Pons (tissue), 1 donor: Measurements from ENCODE around the gene WNK2.

Source experiments
- DNase-seq: peaks from one replicate; pipeline ENCODE4 v3.0.0-alpha.2; 2016; ENCODE audit warnings: low spot score

The WNK2 gene

DNA sequence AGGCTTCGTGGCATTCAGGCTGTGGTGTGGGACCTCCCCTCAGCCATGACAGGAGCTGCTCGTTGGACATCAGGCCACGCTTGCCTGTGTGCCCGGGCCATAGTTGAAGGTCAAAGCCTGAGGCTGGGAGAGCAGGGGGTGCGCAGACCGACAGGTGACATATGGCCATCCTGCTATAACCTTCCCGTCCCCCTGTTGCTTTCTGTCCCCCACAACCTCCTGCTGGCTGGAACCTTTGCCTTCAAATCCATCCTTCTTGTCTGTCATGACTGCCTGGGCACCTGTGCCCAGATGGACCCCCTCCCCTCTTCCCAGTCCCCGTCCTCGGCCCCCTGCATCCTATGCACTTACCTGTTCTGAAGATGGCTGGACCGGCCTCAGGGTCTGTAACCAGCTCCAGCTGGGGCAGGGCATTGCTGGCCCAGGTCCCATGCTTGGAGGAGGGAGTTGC, 83.2 kb downstream of the WNK2 start:
- no peak for DNase-seq

DNA sequence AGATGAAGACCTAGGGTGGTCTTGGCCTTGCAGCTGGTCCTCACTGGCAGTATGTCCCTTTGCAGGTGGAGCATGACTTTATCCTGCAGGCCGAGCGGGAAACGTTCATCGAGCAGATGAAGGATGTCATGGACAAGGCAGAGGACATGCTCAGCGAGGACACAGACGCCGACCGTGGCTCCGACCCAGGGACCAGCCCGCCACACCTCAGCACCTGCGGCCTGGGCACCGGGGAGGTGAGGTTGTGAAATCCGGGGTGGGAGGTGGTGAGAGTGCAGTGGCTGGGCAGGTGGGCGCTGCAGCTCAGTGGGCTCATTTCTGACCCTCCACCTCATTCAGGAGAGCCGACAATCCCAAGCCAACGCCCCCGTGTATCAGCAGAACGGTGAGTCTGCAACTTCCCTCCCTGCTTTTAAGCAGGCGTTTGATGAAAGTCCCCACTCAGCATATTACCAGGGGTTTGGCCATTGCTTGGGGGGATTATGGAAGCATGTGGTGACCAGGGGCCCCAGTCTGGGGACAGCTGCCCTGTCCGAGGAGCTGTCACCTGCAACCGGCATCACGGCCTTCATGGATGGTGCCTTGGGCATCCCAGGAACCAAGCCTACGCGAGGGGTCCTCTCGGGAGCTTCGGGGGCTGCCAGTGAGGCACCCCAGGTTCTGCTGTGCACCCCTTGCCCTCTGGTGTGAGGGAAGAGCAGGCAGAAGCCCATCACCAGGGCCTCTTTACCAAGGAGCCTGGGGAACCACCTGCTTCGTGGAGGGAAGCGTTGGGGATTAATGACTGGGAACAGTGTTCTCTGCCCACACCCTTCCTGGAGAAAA, 84.0 kb downstream of the WNK2 start:
- DNase-seq, result no peak

DNA sequence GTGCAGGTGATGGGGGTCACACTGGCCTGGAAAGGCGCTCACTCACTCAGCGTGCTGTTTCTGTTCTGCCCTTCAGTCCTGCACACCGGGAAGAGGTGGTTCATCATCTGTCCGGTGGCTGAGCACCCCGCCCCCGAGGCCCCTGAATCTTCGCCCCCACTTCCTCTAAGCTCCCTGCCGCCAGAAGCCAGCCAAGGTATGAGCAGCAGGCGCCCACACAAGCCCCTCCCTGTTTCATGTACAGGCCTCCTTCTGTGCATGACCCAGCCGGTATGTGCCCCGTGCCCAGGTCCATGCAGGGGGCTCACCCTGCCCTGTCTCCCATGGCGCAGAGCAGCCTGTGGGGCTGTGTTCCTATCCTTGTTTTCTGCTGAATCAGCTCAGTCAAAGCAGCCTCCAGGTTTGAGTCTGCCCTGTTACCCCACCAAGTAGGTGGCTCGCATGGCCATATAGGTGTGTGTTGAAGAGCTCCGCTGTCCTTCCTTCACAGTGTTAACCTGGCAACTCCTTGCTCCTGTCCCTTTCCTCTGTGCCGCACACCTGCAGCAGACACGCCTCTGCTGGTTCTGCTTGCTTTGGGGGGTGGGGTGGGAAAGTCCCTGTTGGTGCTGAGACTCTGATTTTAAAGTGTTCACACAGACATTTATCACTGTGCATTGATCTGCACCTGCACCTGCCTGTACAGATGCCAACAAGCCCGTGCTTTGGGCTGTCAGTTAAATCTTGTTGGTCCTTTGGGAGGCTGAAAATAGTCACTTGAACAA, 84.8 kb downstream of the WNK2 start:
- no peak for DNase-seq

DNA sequence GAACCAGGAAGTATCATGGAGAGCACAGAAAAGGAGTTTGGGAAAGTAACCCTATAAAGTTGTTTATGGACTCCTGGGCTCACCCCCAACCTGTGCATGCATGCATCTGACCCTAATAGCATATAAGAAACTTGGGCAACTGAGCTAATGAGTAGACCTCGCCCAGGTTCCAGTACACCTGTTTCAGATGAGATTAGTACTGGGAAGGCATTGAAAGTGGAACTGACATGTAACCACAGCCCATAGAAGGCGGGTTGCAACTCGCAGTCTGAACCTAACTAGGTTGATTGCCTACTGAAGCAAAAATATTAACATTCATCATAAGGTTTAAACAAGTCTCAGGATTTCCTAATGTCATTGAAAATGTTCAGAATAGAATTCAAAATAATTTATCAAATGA, 87.0 kb downstream of the WNK2 start:
- no peak for DNase-seq

DNA sequence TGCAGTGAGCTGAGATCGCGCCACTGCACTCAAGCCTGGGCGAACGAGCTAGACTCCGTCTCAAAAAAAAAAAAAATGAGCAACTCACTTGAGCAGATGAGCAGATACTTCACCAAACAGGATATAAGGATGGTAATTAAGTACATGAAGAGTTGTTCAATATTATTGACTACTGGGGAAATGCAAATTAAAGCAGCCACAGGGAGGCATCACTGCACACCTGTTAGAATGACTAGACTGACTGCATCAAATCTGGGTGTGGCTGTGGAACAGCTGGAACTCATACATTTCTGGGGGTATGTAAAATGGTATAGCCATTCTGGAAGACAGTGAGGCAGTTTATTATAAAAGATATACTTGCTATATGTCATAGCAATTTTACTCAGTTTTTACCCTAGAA, 93.0 kb downstream of the WNK2 start:
- no peak for DNase-seq

DNA sequence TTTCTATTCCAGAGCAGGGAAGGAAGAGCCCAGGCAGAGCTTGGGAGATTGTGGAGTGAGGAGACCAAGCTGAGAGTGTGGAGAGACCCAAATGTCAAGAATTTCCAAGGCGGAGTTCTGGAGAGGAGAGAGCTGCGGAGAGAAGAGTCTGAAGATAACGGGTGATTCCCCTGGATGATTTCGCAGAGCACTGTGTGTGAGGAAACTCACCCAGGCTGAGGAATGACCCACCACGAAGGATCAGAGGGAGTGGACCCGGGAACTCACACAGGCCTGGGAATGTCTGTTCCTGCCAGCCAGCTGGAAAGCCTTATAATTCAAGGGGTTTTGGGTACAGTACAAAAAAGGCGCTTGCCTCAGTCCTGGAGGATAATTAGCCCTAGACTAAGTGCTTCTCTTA, 94.2 kb downstream of the WNK2 start:
- DNase-seq, result no peak

DNA sequence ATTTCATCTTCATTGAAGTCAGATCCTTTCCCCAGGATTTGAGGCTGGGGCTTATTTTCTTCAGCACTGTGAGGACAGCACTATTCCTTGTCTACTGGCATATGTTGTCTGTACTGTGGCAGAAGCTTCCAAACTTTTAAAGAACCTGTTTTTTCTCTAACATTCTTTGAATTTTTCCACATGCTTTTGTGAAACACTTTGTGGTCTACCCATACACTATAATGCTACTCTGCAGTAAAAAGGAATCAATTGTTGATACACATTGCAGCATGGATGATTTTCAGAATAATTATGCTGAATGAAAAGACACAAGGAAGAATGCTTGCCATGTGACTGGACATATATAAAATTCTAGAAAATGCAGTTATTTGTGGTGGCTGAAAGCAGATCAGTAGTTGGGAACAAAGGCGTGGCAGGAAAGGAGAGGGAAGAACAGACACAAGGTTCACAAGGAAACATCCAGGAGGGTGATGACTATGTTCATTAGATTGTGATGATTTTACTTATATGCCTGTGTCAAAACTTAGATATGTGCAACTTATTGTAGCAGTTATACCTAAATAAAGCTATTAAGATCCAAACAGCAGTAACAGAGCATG, 96.8 kb downstream of the WNK2 start:
- no peak for DNase-seq

DNA sequence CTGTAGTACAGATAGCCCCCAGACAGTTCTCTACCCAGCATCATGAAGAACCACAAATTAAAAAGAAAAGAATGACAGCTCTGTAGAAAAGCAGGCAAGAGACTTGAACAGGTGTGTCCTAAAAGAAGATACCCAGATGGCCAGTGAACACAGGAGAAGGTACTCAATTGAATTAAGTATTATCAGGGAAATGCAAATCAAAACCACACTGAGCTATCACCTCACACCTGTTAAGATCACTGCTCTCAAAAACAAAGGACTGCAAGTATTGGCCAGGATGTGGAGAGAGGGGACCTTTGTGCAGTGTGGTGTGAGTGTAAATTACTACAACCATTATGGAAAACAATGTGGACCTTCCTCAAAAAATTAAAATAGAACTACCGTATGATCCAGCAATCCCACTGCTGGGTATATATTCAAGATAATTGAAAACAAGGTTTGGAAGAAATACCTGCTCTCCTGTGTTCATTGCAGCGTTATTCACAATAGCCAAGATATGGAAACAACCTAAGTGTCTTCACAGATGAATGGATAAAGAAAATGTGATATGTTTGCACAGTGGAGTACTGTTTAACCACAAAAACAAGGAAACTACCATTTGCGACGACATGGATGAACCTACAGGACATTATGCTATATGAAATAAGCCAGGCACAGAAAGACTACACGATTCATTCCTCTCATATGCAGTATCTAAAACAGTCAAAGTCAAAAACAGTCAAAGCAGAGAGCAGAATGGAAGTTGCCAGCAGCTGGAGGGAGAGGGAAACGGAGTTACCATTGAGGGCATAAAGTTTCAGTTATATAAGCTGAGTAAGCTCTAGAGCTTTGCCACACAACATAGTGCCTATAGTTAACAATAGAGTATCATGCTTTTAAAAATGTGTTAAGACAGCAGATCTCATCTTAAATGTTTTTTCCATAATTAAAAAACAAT, 102.6 kb downstream of the WNK2 start:
- no peak for DNase-seq

DNA sequence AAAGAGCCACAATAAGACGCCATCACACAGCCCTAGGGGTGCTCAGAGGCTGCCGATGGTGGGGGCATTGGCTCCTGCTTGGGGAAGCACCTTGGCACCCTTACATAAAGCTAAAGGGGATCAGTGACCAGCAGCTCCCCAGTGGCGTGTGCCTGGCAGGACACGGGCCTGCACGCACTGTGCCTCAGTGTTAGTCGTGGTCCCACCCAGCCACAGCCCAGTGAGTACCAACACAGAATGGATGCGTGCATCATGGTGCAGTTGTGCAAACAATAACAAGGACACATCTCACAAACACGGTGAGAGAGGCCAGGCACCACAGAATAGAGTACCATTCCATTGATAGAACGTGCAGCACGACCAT, 103.2 kb downstream of the WNK2 start:
- no peak for DNase-seq

DNA sequence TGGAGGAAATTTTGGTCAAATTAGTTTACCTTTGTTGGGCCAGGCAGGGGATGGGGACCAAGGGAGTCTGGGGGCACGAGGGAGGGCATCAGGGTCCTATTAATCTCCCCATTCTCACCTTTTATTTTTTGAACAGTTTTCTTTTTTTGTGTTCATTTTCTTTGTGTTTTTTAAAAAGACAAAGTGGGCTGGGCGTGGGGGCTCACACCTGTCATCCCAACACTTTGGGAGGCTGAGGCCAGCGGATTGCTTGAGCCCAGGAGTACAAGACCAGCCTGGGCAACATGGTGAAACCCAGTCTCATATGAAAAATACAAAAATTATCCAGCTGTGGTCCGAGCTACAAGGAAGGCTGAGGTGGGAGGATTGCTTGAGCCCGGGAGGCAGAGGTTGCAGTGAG, 103.7 kb downstream of the WNK2 start:
- DNase-seq, result no peak

DNA sequence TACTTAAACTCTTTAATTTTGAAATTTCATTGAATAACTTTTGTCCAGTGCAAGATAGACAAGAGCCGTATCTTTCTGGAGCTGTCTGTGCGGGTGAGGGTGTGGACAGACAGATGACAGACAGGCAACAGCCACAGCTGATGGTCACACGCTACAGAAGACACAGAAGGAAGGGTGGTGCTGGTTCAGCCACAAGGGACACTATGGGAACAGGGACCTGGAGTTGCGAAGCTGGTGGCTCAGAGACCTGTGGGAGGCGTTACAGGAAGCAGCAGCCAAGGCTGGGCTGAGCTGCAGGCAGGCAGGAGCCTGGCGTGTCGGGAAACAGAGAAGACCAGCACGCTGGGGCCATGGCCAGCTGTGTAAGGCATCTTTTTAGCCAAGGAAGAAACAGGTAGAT, 104.4 kb downstream of the WNK2 start:
- no peak for DNase-seq

DNA sequence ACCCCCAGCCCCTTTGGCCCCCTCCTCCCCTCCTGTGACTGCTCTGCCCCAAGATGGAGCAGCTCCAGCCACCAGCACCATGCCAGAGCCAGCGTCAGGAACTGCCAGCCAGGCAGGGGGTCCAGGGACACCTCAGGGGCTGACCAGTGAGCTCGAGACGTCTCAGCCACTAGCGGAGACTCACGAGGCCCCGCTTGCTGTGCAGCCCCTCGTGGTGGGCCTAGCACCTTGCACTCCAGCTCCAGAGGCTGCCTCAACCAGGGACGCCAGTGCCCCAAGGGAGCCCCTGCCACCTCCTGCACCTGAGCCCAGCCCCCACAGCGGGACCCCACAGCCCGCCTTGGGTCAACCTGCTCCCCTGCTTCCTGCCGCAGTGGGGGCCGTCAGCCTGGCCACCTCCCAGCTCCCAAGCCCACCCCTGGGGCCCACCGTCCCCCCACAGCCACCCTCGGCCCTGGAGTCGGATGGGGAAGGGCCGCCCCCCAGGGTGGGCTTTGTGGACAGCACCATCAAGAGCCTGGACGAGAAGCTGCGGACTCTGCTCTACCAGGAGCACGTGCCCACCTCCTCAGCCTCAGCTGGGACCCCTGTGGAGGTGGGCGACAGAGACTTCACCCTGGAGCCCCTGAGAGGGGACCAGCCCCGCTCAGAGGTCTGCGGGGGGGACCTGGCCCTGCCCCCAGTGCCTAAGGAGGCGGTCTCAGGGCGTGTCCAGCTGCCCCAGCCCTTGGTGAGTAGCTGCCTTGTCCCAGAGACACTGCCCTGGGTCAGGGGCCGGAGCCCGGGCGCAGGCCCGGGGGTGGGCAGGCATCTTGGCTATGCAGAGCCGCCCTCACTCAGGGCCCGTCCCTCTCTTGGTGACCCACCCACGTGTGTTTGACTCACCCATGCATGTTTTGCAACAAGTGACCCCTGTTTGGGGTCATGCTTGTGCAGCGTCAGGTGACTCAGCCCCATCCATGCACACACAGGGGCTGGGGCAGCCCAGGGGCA, 105.2 kb downstream of the WNK2 start:
- no peak for DNase-seq

DNA sequence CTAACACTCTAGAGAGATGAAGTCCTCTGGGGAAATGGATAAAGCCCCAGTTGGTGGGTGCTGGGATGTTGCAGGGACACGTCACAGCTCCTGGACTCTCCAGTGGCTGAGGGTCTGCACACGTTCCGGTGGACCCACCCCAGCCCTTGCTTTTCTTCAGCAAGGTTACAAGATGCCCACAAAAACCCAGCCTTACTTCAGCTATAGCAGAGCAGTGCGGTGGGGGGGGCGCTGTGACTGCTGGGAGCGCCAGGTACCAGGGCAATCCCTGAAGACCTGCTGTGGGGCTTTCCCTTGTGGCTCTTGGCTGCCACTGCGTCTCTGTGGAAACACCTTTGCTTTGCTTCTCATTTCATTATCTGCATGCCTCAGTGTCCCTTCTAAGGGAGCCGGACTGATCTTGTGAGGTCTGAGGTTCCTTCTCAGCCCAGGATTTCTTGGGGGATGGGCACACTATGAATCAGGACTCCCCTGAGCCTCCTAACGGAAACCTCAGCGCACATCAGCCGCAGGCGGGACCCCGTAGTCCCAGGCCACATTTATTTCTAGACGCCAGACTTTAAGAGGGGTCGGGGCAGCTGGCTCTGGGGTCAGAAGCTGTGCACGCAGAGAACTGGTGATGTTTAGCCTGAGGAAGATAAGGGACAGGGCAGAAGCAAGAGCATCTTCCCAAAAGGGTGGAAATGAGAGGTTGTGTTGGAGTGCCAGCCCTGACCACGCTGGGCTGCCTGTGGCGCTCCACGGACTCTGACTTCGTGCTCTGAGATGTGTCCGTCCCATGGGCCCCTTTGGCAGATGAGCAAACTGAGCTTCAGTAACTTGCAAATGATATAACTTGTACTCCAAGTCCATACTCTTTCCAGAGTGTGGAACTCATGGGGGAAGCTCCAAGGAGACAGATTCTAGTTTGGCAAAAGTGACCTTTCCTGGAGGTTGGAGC, 106.8 kb downstream of the WNK2 start:
- DNase-seq, result no peak

DNA sequence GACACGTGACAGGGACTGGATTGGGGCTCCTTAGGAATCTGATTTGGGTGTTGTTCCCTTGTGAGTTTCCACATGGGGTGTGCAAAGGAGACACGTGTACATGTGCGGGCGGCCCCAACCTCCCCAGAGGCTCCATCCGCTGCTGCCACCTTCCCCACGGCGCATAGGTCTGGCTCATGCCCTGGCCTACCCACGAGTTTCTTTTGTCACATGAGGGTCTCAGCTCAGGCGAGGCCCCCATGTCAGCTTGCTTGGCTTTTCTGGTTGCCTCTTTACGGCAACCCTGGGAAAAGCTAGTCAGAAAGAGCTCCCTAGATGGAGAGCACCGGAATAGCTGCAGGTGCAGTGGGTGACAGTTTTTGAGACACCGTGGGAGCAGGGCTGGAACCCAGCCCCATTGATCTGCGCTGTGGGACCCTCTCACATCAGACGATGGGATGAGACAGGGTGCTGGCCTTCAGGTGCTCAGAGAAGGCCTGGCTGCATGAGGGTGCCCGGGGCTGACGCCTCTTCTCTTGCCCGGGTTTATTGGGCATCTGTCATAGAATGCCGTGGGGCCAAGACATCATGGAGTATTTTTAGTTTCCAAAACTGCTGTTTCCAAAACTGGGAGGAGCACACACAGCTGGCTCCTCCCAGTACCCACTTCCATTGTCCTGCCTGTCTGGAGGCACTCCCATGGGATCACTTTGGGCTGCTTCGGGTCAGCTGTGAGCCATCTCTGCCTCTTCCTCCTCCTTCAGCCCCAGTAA, 107.8 kb downstream of the WNK2 start:
- no peak for DNase-seq

DNA sequence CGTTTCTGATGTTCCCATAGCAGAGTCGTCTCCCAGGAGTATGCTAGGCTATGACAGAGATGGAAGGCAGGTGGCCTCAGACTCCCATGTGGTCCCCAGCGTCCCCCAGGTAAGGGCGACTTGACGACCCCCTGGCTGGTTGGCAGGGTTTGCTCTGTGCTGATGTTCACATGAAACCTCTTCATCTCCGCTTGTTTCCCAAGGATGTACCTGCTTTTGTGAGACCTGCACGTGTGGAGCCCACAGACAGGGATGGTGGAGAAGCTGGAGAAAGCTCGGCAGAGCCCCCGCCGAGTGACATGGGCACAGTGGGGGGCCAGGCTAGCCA, 108.3 kb downstream of the WNK2 start:
- DNase-seq, result no peak

DNA sequence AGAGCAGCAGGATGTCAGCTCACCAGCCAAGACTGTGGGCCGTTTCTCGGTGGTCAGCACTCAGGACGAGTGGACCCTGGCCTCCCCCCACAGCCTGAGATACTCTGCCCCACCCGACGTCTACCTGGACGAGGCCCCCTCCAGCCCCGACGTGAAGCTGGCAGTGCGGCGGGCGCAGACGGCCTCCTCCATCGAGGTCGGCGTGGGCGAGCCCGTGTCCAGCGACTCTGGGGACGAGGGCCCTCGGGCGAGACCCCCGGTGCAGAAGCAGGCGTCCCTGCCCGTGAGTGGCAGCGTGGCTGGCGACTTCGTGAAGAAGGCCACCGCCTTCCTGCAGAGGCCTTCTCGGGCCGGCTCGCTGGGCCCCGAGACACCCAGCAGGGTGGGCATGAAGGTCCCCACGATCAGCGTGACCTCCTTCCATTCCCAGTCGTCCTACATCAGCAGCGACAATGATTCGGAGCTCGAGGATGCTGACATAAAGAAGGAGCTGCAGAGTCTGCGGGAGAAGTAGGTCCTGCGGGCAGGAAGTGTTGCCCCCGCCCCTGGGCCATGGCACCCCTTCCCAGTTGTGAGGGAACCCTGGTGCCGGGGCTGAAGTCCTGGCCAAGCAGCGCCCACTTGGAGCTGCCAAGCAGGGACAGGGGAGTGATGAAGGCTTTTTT, 108.9 kb downstream of the WNK2 start:
- DNase-seq, result no peak

DNA sequence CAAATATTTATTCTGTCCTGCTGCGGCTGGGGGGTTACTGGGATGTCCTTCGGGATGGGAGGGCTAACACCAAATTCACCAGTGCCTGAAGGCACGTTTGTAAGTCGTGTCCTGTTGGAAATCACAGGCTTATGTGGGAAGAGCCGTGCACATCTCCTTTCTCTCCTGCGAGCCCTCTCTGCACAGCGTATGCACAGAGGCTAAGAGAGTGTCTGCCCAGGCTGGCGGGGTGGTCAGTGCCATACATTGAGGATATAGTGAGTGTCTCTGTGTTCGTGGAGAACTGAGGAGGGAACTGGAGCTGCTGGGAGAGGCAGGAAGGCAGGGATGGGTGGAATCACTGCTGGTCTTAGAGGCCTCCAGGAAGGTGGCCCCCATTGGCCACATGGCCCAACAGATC, 110.1 kb downstream of the WNK2 start:
- DNase-seq, result no peak

DNA sequence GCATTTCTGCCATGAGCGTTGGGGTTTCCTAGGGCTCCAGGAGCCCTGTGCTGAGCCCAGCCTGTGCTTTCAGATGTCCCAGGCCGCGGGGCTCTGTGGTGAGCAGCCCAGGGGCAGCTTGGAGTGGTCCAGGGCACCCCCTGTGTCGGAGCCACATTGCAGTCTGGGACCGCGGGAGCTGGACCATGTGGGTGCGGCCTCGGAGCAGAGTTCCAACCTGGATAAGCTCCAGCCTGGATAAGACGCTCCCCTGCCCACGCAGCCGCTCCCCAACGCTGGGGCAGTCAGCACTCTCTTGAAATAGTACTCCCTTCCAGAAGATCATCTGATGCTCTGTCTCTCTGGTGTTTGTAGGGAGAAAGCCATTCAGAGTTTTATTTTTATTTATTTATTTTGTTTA, 111.1 kb downstream of the WNK2 start:
- no peak for DNase-seq
